Activated T-cell treated with anti-CD3 and anti-CD28 coated beads, Interleukin-2, amount 50 U/mL, for 1 hour (primary cell): ENCODE measurements around the gene RABAC1.

Source experiments
- DNase-seq: peaks from one replicate; pipeline ENCODE4 v3.0.0-alpha.2; 2020

The RABAC1 gene

GRCh38 chr19:41988947-41989346, 29.8 kb upstream of the RABAC1 start:
- no peak for DNase-seq

DNA sequence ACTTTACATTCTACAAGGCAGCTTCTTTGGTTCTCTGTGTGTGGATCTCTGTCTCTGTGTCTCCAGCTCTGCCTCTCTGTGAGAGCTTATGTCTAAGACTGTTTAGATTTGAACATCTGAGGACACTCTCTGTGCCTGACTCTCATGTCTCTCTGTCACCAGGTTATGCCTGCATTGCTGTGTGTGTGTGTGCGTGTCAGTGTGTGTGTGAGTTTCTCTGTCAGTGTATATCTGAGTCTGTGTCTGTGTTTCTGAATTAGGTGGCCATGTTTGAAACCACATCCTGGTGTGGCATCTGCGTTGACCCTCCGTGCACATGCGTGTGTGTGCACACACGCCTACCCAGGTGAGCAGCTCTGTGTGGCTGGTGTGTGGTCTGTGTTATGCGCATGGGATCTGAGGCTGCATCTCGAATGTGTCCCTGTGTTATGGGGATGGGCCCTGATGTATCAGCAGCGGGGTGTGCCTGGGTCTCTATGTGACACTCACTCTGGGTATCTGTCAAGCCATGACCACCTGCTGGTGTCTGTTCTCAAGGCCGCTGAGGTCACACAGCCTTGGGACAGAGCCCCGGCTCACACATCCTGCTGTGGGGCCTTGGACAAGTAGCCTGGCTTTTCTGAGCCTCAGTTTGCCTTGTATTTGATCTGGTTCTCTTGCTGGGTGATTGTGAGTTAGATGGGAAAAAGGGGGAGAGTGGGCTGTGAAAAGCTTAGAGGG, 28.2 kb upstream of the RABAC1 start:
- DNase-seq: no peak

- DNase-seq: no peak
Measured at GRCh38 chr19:41984961-41985360, 25.8 kb upstream of the RABAC1 start.

DNA sequence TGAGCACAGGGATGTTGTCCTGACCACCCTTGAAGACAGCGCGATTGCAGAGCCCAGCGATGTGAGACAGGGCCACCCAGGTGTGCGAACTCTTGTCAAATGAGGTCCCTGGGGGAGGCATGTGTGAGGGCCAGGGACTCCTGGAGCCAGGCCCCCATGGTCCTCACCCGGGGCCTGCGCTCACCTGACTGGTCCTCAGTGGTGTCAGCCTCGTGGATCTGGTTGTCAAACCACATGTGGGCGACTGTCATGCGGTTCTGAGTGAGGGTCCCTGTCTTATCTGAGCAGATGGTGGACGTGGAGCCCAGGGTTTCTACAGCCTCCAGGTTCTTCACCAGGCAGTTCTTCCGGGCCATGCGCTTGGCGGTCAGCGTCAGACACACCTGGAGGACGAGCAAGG, 22.6 kb upstream of the RABAC1 start:
- DNase-seq: no peak

GRCh38 chr19:41978470-41978869, 19.3 kb upstream of the RABAC1 start:
- no peak for DNase-seq

- no peak for DNase-seq
Measured at GRCh38 chr19:41977916-41978315, 18.8 kb upstream of the RABAC1 start.

GRCh38 chr19:41974652-41975051, 15.5 kb upstream of the RABAC1 start:
- no peak for DNase-seq

- no peak for DNase-seq
Measured at GRCh38 chr19:41971363-41971762, 12.2 kb upstream of the RABAC1 start.

DNA sequence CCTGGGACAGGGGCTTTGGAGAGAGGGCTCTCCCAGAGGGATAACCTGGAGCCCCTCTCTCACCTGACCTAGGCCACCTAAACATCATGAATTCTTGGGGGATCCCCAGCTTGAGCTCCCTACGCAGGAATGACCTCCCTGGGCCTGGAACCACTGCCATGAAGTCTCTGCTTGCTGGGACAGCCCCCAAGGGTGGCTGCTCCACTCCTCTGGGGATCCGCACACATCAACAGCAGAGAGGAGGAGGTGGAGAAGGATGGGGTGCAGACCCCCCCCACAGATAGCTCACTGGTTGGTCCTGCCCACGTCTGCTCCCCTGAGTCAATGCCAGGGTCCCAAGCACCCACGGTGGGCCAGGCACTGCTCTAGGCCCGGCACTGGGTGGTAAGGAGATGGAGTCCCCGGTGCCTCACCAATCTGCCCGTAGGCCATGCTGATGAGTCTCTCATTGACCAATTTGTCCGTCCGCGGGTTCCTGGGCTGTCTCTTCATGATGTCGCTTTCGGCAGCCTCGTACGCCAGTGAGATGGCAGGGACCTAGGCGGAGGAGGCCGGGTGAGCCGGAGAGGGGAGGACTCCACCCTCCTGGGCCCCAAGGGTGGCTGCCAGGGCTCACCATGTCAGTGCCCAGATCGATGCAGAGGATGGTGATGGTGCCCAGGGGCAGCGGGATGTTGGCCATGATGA, 10.8 kb upstream of the RABAC1 start:
- DNase-seq: no peak

DNA sequence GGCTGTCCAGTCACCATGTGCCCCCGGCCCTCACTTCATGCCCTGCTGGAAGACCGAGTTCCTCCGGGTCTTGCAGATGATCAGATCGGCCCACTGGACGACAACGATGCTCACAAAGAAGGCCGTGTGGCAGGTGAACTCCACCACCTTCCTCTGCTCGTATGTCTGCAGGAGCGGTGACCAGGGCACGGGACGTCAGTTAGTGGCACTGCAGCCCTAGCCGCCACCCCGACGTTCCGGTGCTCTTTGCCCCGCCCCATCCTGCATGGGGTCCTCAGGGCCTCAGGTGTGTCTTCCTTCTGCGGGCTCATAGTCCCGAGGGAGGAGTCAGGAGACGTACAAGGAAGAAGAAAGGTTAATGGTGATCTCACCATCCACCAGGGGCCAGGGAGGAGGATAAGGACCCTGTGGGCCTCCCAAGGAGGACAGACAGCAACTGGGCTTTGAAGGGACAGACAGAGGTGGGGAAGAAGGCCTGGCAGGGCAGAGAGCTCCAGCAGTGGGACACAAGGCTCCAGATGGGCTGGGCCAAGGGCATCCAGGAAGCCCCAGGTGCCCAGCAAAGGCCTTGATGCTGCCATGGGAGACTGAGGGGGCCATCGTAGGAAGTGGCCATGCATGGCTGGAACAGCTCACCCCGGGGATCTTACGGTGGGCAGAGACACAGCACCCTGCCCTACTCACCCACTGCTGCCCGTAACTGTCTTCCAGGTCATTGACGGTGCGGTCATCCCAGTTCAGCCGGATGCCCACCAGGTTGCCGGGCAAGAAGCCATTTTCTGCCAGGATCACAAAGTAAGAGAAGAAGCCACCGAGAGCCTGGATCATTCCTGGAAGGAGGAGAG, 9.9 kb upstream of the RABAC1 start:
- no peak for DNase-seq

GRCh38 chr19:41967054-41967783, 8.1 kb upstream of the RABAC1 start:
- DNase-seq: no peak

GRCh38 chr19:41965106-41965505, 6.0 kb upstream of the RABAC1 start:
- DNase-seq: no peak

DNA sequence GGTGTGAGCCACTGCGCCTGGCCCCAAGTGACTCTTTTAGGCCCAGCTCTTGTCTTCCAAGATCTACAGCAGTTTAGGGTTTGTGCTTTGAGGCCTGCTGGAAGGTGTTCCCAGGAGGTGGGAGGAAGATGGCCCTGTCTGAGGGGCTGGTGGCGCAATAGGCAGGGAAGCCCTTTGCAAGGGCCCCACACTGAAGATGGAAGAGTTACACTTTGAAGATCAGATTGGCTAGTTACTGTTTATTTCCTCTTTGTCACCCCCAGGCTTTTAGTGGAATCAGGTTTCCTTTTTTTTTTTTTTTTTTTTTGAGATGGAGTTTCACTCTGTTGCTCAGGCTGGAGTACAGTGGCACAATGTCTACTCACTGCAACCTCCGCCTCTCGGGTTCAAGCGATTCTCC, 1.9 kb upstream of the RABAC1 start:
- no peak for DNase-seq

- peak; percentile 85 for DNase-seq
Measured at GRCh38 chr19:41958367-41959055, 610 bp downstream of the RABAC1 start.

DNA sequence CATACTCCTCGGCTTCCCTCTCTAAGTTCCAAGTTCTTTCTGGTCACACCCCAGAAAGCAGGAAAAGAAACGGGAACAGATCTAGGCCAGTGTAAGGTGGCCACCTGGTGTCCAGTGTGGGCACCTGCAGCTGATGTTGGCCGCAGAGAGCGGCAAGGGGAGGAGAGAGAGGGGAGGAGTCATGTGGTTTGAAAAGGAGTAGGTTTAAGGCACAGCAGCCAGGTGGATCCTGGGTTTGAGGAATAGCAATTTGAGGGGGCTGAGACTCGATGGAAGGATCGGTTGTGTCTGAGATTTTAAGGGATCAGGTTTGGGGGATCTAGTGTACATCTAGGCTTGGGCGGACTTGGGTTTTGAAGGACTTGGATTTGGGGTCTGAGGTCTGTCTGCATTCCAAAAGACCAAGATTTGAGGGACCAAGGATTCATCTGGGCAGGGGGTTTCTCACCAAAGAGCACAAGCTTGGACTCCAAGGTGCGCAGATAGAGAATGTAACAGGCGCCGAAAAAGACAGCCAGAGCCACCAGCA, 1.2 kb downstream of the RABAC1 start:
- peak; percentile 39 for DNase-seq

GRCh38 chr19:41957161-41957837, 1.8 kb downstream of the RABAC1 start:
- DNase-seq: no peak

GRCh38 chr19:41956621-41957020, 2.5 kb downstream of the RABAC1 start:
- DNase-seq: no peak

DNA sequence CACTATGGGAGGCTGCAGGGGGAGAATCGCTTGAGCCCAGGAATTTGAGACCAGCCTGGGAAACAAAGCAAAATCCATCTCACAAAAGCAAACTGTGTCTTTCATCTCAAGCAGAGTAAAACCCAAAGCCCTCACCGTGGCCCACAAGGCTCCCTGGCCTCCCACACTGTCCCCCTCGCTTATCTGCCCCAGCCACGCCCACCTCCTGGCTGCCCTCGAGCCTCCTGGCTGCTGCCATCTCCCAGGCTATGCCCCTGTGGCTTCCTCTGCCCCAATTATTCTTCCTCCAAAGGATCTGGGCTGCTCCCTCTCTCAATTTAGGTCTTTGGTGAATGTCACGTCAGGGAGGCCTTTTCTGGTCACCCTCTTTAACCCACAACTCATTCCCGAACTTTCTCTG, 3.6 kb downstream of the RABAC1 start:
- DNase-seq: no peak

GRCh38 chr19:41951686-41952172, 7.4 kb downstream of the RABAC1 start:
- DNase-seq: peak; percentile 93

- DNase-seq: no peak
Measured at GRCh38 chr19:41947091-41947490, 12.0 kb downstream of the RABAC1 start.

- peak; percentile 83 for DNase-seq
Measured at GRCh38 chr19:41945135-41945766, 13.9 kb downstream of the RABAC1 start.
